HepG2 (cell line): Measurements from ENCODE around the gene NRSN2. TPM values are rescaled to one million over a fixed set of nuclear protein-coding genes. Genes with fewer than 3 reads are reported as not detected.

Source experiments
- DNMT3B ChIP-seq: conservative IDR thresholded peaks from 2 replicates; pipeline ENCODE4 v1.6.1; 2016; ENCODE audit warnings: missing biosample characterization, control low read depth
- FOXK1 ChIP-seq: sonication (generic); formaldehyde crosslinking; IDR thresholded peaks from 2 replicates; pipeline ENCODE4 v1.4.0; 2020; ENCODE audit warnings: low read depth, missing genetic modification reagents, borderline replicate concordance
- FOXO1 ChIP-seq: sonication (generic); formaldehyde crosslinking; IDR thresholded peaks from 2 replicates; pipeline ENCODE4 v1.4.0; 2020; ENCODE audit warnings: missing genetic modification reagents
- GTF2F1 ChIP-seq: fragments of 150-350 bp; IDR thresholded peaks from 2 replicates; pipeline ENCODE4 v1.6.1; 2014; ENCODE audit warnings: low read length
- HHEX ChIP-seq: IDR thresholded peaks from 2 replicates; pipeline ENCODE4 v1.6.1; 2016; ENCODE audit warnings: control low read depth
- MAFK ChIP-seq, 2 experiments: IDR thresholded peaks in 1 of 2; conservative IDR thresholded peaks in 1 of 2; 2 replicates each; pipeline ENCODE4 v1.6.1; 2011; ENCODE audit warnings: improper control_type of control experiment in 2 of 2, low read length in 2 of 2
- MXD1 ChIP-seq: sonication (generic); formaldehyde crosslinking; IDR thresholded peaks from 2 replicates; pipeline ENCODE4 v1.4.0; 2020; ENCODE audit warnings: mild to moderate bottlenecking, missing genetic modification reagents
- NCOA5 ChIP-seq: sonication (generic); formaldehyde crosslinking; IDR thresholded peaks from 2 replicates; pipeline ENCODE4 v1.4.0; 2020; ENCODE audit warnings: missing genetic modification reagents
- RERE ChIP-seq: IDR thresholded peaks from 2 replicates; pipeline ENCODE4 v1.6.1; 2016; ENCODE audit warnings: low read depth, missing genetic modification reagents, missing compliant biosample characterization
- RXRA ChIP-seq: sonication (generic); formaldehyde crosslinking; IDR thresholded peaks from 2 replicates; pipeline ENCODE4 v1.5.1; 2020; ENCODE audit warnings: missing genetic modification reagents
- SMAD3 ChIP-seq: sonication (generic); formaldehyde crosslinking; IDR thresholded peaks from 2 replicates; pipeline ENCODE4 v1.4.0; 2020; ENCODE audit warnings: missing genetic modification reagents
- TARDBP ChIP-seq: sonication (generic); formaldehyde crosslinking; IDR thresholded peaks from 2 replicates; pipeline ENCODE4 v1.8.0; 2022; ENCODE audit warnings: mild to moderate bottlenecking, missing genetic modification reagents
- TFAP4 ChIP-seq: sonication (generic); IDR thresholded peaks from 2 replicates; pipeline ENCODE4 v1.6.1; 2016; ENCODE audit warnings: low read depth, borderline replicate concordance
- TFE3 ChIP-seq: IDR thresholded peaks from 2 replicates; pipeline ENCODE4 v1.6.1; 2016
- ZBTB2 ChIP-seq: sonication (generic); formaldehyde crosslinking; IDR thresholded peaks from 2 replicates; pipeline ENCODE4 v1.8.0; 2022; ENCODE audit warnings: low read depth, missing genetic modification reagents
- ZBTB43 ChIP-seq: sonication (generic); formaldehyde crosslinking; conservative IDR thresholded peaks from 2 replicates; pipeline ENCODE4 v1.4.0; 2020; ENCODE audit warnings: missing genetic modification reagents
- ZNF598 ChIP-seq: sonication (generic); formaldehyde crosslinking; IDR thresholded peaks from 2 replicates; pipeline ENCODE4 v1.5.1; 2020; ENCODE audit warnings: mild to moderate bottlenecking, missing genetic modification reagents, borderline replicate concordance
- ZNF746 ChIP-seq: sonication (generic); formaldehyde crosslinking; IDR thresholded peaks from 2 replicates; pipeline ENCODE4 v1.8.0; 2022; ENCODE audit warnings: mild to moderate bottlenecking, missing genetic modification reagents
- ZNF878 ChIP-seq: sonication (generic); formaldehyde crosslinking; IDR thresholded peaks from 2 replicates; pipeline ENCODE4 v1.8.1; 2023; ENCODE audit warnings: mild to moderate bottlenecking, missing genetic modification reagents, moderate library complexity
- polyA plus RNA-seq, 8 experiments: library from polyadenylated mRNA; depleted of rRNA in 3 of 8; stranded (reverse) in 7 of 8; unstranded in 1 of 8; fragments of >200 nt; fragmentation: Illumina TruSeq in 4 of 8; extraction: Trizol in 4 of 8; gene quantifications; 2 replicates each; pipeline versions ENCODE4 v1.2.1 to v1.2.3, GENCODE V29; 2011 to 2016; ENCODE audit warnings: low read depth in 4 of 8, missing spikeins in 1 of 8, mixed read lengths in 1 of 8; ENCODE audit not compliant: insufficient read depth in 1 of 8
- total RNA-seq, 5 experiments: library from RNA; depleted of rRNA; stranded (reverse); fragments of >200 nt; fragmentation: Illumina TruSeq; extraction: Trizol; gene quantifications; 2 replicates each; pipeline ENCODE4 v1.2.3, GENCODE V29; 2016; ENCODE audit warnings: low read depth in 1 of 5

NRSN2 gene
- total and polyA plus RNA-seq, 2 of the 13 experiments (the other 11 are each of a cell fraction or from before 2014, with no cell fraction given): 32.3 to 49.4 TPM

- TF ChIP-seq TFAP4: peak; percentile 54; the same call in 1 of the 2 replicates
- TF ChIP-seq TFE3 (CRISPR knock-in tag): peak; percentile 64; the same call in 1 of the 2 replicates
- TF ChIP-seq FOXK1 (CRISPR knock-in tag): peak; percentile 56; the same call in 1 of the 2 replicates
- TF ChIP-seq RERE (CRISPR knock-in tag): no peak
- no peak for TF ChIP-seq ZBTB2 (CRISPR knock-in tag)
- peak; percentile 80; the same call in 1 of the 2 replicates for TF ChIP-seq ZNF598 (CRISPR knock-in tag)
- TF ChIP-seq DNMT3B (CRISPR knock-in tag): 0 out of 2 replicates have a peak, but pooled peaks have one; percentile 51
- 0 out of 2 replicates have a peak, but pooled peaks have one; percentile 55 for TF ChIP-seq ZNF878 (CRISPR knock-in tag)
- no peak for TF ChIP-seq MXD1
- TF ChIP-seq HHEX (CRISPR knock-in tag): no peak
- TF ChIP-seq NCOA5: no peak
- no peak for TF ChIP-seq MAFK (conservative IDR thresholded peaks at IDR 0.05 in 1 of 2, IDR thresholded peaks at IDR 0.05 in 1 of 2; ENCODE audit: low read length in 2 of 2)
- TF ChIP-seq FOXO1: peak; percentile 63
- TF ChIP-seq ZBTB43 (CRISPR knock-in tag): no peak
- peak; percentile 72; the same call in 1 of the 2 replicates for TF ChIP-seq RXRA (CRISPR knock-in tag)
- peak; percentile 74; the same call in 1 of the 2 replicates for TF ChIP-seq TARDBP (CRISPR knock-in tag)
- no peak for TF ChIP-seq ZNF746
- peak; percentile 86; the same call in 1 of the 2 replicates for TF ChIP-seq SMAD3 (CRISPR knock-in tag)
- TF ChIP-seq GTF2F1: no peak
Observed at GRCh38 chr20:354298-354977, 7.5 kb downstream of the NRSN2 start (continued).
